Keratinocyte (primary cell): Measurements from ENCODE around the gene SVOP. TPM values are rescaled to one million over a fixed set of nuclear protein-coding genes. Genes with fewer than 3 reads are reported as not detected.

Experiments used
- DNase-seq: peaks from one replicate; pipeline ENCODE4 v3.0.0-alpha.2; 2011; ENCODE audit warnings: low read depth, missing footprints, low spot score
- FAIRE-seq: peaks from 2 replicates; lab custom pipeline; 2011; peaks lifted over from hg19 to GRCh38; lab: Jason Lieb, UNC
- H2AFZ ChIP-seq: 2 replicates; pipeline ENCODE4 v1.6.0; 2012; ENCODE audit warnings: low read length, control low read depth, inconsistent platforms; ENCODE audit not compliant: control insufficient read depth
- H3K27ac ChIP-seq: 2 replicates; pipeline ENCODE4 v1.5.1; 2011; ENCODE audit warnings: low read length; ENCODE audit not compliant: control insufficient read depth, insufficient read depth
- H3K27me3 ChIP-seq: 3 replicates; pipeline ENCODE4 v1.6.0; 2011; ENCODE audit warnings: low read length; ENCODE audit not compliant: control insufficient read depth, insufficient read depth; ENCODE audit errors: extremely low read depth
- H3K36me3 ChIP-seq, 2 experiments: 2 replicates in 1 of 2; 3 replicates in 1 of 2; pipeline ENCODE4 v1.5.1; 2011; ENCODE audit warnings: low read length in 2 of 2, mild to moderate bottlenecking in 1 of 2; ENCODE audit not compliant: control insufficient read depth in 2 of 2, insufficient read depth in 2 of 2; ENCODE audit errors: extremely low read depth in 1 of 2
- H3K4me1 ChIP-seq: 3 replicates; pipeline ENCODE4 v1.5.1; 2011; ENCODE audit warnings: low read length; ENCODE audit not compliant: control insufficient read depth, insufficient read depth; ENCODE audit errors: extremely low read depth
- H3K4me2 ChIP-seq: 3 replicates; pipeline ENCODE4 v1.6.0; 2011; ENCODE audit warnings: low read depth, low read length; ENCODE audit not compliant: control insufficient read depth, insufficient read depth; ENCODE audit errors: extremely low read depth
- H3K4me3 ChIP-seq, 3 experiments: fragments of 200-600 bp in 1 of 3; sonication (generic) in 1 of 3; 2 replicates in 2 of 3; 3 replicates in 1 of 3; pipeline ENCODE4 v1.5.1; 2011 to 2016; ENCODE audit warnings: low read length in 3 of 3, mild to moderate bottlenecking in 3 of 3, control low read depth in 2 of 3, inconsistent platforms in 1 of 3, low read depth in 1 of 3, mixed read lengths in 1 of 3, mixed run types in 1 of 3, moderate library complexity in 1 of 3; ENCODE audit not compliant: control insufficient read depth in 2 of 3, insufficient read depth in 2 of 3; ENCODE audit errors: extremely low read depth in 1 of 3
- H3K79me2 ChIP-seq: 2 replicates; pipeline ENCODE4 v1.6.0; 2012; ENCODE audit warnings: low read length; ENCODE audit not compliant: control insufficient read depth, insufficient read depth
- H3K9ac ChIP-seq: 3 replicates; pipeline ENCODE4 v1.6.0; 2011; ENCODE audit warnings: low read length; ENCODE audit not compliant: control insufficient read depth, insufficient read depth; ENCODE audit errors: extremely low read depth
- H3K9me1 ChIP-seq: 3 replicates; pipeline ENCODE4 v1.6.0; 2011; ENCODE audit warnings: low read length; ENCODE audit not compliant: control insufficient read depth, insufficient read depth; ENCODE audit errors: extremely low read depth
- H3K9me3 ChIP-seq: 2 replicates; pipeline ENCODE4 v1.5.1; 2012; ENCODE audit warnings: low read depth, low read length; ENCODE audit not compliant: control insufficient read depth
- H4K20me1 ChIP-seq: 3 replicates; pipeline ENCODE4 v1.6.0; 2011; ENCODE audit warnings: low read length; ENCODE audit not compliant: control insufficient read depth, insufficient read depth; ENCODE audit errors: extremely low read depth
- CTCF ChIP-seq, 3 experiments: IDR thresholded peaks in 1 of 3; conservative IDR thresholded peaks in 1 of 3; optimal IDR thresholded peaks in 1 of 3; 2 replicates in 2 of 3; 3 replicates in 1 of 3; pipeline versions ENCODE3 to v1.5.1; 2011; ENCODE audit warnings: low read length in 3 of 3, mild to moderate bottlenecking in 3 of 3, moderate library complexity in 2 of 3, control low read depth in 1 of 3, inconsistent platforms in 1 of 3; ENCODE audit not compliant: insufficient read depth in 2 of 3; ENCODE audit errors: extremely low read depth in 1 of 3
- EZH2 ChIP-seq: IDR thresholded peaks from one replicate; pipeline ENCODE4 v1.6.1; 2012; ENCODE audit warnings: inconsistent platforms, mild to moderate bottlenecking, low read length, moderate library complexity
- dilution Hi-C: fragments of 300-500 bp; cut with MboI; formaldehyde crosslinking; loops from one replicate; pipeline ENCODE4 v1.7.0; 2020; ENCODE audit warnings: low sequenced_read_pairs; ENCODE audit not compliant: extremely low pct_ligation_motif_present
- polyA plus RNA-seq, 5 experiments: library from polyadenylated mRNA; depleted of rRNA in 3 of 5; stranded (reverse) in 3 of 5; stranded (forward) in 1 of 5; unstranded in 1 of 5; fragments of >200 nt; gene quantifications; 1 replicate in 1 of 5; 2 replicates in 3 of 5; 3 replicates in 1 of 5; pipeline versions ENCODE4 v1.2.1 to v1.2.3, GENCODE V29; 2011 to 2012; ENCODE audit warnings: missing spikeins in 2 of 5, low read depth in 1 of 5, low replicate concordance in 1 of 5

The SVOP gene
- polyA plus RNA-seq, 1 donor (not counting 4 experiments of a cell fraction or from before 2014, with no cell fraction given), result not detected

DNA sequence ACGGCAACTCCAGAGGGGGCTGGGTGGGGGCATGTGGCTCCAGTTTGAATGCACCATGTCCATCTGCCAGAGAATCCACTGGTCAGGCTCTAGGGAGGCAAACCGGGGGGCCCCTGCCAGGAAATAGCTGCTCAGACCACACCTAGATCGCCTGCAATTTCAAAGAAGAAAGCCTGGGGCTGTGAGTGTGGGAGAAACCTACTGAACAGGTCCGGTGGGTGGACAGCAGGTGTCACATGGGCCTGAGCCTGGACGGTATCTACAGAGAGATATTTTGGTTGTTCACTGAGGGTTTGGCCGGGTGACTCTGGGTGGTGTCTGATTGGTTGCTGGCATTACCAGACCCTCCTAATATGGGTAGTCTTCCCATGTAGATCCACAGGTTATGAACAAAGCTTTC lies 109.0 kb downstream of the SVOP start:
- H2AFZ ChIP-seq, result no peak overlapping the region
- TF ChIP-seq CTCF (optimal IDR thresholded peaks at IDR 0.05 in 1 of 3, IDR thresholded peaks at IDR 0.05 in 1 of 3, conservative IDR thresholded peaks at IDR 0.05 in 1 of 3; ENCODE audit: extremely low read depth in 1 of 3, insufficient read depth in 2 of 3, low read length in 3 of 3) (no peak), EZH2 (no peak)
- no peaks in the 10 kb centered on the region for H3K27me3 ChIP-seq
- no peaks in the 10 kb centered on the region for H3K36me3 ChIP-seq
- H3K9me3 ChIP-seq, result no peaks in the 10 kb centered on the region
- no peak for FAIRE-seq
- no peaks in the 10 kb centered on the region for H4K20me1 ChIP-seq
- H3K9ac ChIP-seq, result no peak overlapping the region
- no peak overlapping the region for H3K27ac ChIP-seq
- H3K4me3 ChIP-seq, result no peak overlapping the region
- dilution Hi-C loops, result no loop called here
- no peak overlapping the region for H3K4me2 ChIP-seq
- no peaks in the 10 kb centered on the region for H3K4me1 ChIP-seq
- H3K9me1 ChIP-seq, result no peaks in the 10 kb centered on the region
- no peaks in the 10 kb centered on the region for H3K79me2 ChIP-seq
- no peak for DNase-seq

GRCh38 chr12:108910336-108910735 lies 110.5 kb downstream of the SVOP start:
- Histone ChIP-seq H3K27ac (no peak overlapping the region), H3K9me1 (no peaks in the 10 kb centered on the region), H3K4me3 (no peak overlapping the region), H3K36me3 (no peaks in the 10 kb centered on the region), H3K9ac (no peak overlapping the region), H3K4me1 (no peaks in the 10 kb centered on the region), H3K79me2 (no peaks in the 10 kb centered on the region), H3K9me3 (no peaks in the 10 kb centered on the region), H3K4me2 (no peak overlapping the region), H4K20me1 (no peaks in the 10 kb centered on the region), H3K27me3 (no peaks in the 10 kb centered on the region), H2AFZ (no peak overlapping the region)
- TF ChIP-seq EZH2, result no peak
- TF ChIP-seq CTCF (optimal IDR thresholded peaks at IDR 0.05 in 1 of 3, IDR thresholded peaks at IDR 0.05 in 1 of 3, conservative IDR thresholded peaks at IDR 0.05 in 1 of 3; ENCODE audit: extremely low read depth in 1 of 3, insufficient read depth in 2 of 3, low read length in 3 of 3), result no peak
- dilution Hi-C loops, result no loop called here
- no peak for DNase-seq
- FAIRE-seq, result no peak
